HK-2 (cell line): ENCODE results near the gene AGRP.

Experiments used
- DNase-seq: peaks from one replicate; pipeline ENCODE4 v3.0.0-alpha.2; 2018; ENCODE audit not compliant: unreplicated experiment

AGRP gene

DNA sequence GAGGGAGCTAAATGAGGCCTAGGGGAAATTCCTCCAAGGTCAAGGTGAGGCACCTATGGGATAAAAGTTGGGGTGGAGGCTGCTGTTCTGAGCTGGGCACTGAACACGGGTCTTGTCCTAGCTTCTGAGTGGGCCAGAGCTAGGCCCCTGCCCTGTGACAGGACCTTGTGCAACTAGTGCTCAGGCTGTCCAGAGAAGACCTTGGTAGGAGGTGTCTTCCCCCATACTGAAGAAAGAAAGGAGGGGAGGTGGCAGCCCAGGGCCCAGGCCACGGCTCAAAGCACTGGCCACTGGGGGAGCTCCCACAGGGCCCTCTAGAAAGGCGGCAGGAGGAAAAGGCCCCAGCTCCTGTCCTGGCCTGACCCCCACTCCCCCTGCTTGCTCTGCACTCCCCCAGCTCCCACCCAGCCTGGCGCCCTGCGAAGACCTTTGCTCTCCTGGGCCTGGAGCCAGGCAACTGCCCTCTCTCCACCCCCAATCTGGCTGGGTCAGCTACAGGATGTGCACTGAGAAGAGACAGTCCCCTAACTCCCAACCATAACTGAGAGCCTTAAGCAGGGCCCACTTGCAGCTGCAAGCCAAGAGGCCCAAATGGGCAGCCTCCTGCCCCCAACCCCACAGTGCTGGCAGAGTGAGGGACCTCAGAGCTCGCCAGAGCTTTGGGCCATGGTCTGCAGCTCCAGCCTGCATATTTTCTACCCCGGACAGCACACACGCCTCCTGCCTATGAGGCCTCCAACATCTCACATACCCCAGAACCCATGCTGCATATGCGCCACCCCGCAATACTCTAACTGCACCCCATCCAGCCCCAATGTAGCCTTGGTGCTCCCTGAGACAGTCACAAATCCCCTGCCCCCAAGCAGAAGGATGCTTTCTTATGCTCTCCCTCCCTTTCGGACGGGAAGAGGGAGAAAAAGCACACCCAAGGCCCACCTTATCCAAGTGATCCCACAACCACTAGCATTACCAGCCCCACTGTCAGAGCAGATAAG lies 37.1 kb downstream of the AGRP start:
- DNase-seq: no peak

DNA sequence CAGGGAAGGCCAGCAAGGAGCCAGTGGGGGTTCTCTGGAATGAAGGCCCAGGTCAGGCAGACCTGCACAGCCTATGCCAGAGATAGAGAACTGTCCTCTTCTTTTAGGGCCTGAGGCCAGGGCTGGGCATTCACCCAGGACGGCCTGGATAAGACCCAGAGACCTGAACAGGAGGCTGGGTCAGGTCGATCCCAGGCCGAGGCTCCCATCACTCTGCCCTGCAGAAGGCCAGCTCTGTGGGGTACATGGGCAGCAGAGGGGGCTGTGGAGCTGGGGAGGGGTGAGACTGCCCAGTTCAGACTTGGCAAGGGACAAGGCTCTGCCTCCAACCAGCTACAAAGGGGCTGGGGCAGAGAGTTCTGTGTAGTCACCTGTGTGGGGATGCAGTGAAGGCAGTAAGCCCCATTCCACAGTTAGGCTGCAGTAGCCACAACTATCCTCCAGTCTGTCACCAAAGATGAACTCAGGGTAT lies 37.9 kb downstream of the AGRP start:
- DNase-seq: no peak

DNA sequence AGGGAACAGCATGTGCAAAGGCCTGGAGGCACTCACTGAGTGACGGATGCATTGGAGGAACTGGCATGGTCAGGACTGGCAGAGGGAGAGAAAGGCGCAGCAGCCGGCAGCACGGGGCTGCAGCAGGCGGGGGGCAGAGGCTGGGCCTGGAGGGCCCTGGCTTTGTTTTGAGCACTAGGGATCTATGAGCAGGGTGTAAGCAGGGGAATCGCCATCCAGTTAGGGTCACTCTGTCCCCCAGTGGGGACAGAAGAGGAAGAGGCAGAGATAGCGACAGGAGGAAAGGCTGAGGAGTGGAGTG lies 38.3 kb downstream of the AGRP start:
- no peak for DNase-seq

DNA sequence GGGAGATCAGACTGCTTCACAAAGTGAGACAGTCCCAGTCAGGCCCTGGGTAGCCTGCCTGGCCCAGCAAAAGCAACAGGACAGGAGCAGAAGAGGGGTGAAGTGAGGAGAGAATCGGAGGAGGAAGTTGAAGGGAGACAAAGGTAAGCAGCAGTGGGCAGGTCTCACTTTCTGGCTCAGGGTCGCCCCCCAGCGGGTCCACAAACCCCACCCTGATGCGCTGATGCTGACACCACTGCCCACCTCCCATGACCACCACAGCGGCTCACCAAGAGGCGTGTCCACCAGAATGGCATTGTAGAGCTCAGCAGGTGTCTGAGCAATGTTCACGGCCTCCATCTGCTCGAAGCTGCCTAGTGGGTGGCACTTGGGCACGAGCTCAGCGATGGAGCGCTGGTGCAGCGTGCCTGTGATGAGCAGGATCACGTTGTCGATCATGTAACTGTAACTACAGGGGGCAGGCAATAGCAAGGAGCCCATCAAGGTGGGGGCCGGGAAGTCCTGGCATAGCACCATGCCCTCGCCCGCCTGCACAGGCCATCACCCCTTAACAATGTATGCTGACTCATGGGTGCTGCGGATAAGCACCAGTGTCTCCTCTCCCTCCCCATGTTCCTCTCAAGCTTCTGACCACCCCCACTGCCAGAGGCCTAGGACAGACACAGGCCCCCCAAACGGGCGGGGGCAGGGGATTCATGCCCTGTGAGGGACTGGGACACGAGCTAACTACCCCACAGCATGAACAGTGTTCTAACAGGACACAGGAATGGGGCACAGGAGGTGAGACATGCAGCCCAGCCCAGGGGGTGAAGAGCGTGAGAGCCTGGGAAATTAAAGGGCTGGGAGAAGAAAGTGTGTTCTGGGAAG lies 38.9 kb downstream of the AGRP start:
- DNase-seq: no peak

DNA sequence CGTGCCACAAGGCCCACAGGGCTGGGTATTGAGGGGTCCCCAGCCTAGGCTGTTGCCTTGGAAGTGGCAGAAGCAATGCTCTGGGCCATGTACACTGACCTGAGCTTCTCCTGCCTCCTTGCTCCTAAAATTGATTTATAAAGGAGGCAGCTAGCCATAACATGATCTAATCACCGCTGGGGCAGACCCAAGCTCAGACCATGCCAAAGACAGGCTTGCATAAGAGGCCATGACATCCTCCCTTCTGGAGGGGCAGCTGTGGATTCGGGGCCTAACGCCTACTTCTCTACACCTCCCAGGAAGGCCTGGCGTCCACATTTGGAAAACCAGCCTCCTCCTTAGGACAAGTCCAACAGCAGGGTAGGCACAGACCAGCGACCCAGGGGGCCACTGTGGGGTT lies 40.1 kb downstream of the AGRP start:
- DNase-seq: no peak

DNA sequence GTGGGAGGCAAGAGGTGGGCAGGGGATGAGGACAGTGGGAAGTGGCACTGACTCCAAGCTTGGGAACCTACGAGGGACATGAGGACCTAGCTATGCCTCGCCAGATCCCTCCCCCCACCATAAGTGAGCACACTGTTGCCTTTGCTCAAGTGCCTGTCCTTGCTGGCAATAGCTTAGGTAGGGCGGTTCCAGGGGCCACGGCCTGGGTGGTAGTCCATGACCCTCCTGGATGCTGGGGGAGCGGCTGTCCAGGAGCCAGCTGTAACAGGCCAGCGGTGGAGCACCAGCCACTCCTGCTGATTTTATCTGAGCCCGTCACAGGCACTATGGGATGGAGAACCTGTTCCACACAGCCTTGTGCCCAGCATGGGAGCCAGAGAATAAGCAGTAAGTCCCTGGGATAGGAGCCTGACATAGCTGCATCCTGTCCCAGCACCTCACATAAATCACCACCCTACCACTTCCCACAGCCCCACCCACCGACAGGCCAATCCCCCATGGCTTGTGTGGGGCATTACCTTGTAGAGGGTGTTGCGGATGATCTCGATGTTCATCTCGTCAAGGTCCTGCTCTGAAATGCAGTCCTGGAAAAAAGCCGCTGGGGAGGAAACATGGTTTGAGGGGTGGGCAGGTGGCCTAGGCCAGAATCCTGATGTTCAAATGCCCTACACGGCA lies 40.6 kb downstream of the AGRP start:
- no peak for DNase-seq

DNA sequence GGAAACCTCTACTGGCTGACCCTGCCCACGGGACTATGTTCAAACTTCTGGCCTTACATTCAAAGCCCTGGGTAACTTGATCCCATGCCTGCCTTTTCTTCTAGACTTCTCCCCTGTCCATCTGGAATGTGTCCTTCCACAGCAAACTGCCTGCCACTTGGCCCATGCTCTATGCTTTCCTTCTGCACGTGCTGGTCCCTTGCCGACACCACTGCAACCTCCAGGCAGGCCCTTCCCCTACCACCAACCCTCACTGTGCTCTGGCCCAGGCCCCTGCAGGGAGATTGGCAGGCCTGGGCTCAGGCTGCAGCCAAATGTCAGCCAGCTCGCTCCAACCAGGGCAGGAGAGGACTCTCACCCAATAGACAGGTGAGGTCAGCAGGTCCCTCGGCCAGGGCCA lies 41.4 kb downstream of the AGRP start:
- no peak for DNase-seq

DNA sequence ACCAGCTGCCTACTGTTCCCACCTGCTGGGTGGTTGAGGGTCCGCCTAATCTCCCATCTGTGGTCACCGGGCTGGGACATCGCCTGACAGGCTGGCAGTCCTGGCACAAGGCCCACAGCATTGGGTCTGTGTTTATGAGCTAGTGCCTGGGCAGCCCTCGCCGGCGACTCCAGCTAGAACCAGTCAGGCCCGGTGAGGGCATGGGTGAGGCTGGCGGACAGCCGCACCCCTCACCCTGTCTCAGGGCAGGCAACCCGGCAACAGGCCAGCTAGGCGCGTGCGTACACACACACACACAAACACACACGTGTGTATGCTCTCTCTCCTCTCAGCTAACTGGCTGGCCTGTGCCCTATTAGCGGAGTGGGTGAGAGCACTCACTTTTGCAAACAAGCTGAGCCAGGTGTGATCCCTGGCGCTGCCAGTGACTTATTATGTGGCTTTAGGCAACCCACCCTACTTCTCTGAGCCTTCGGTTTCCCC lies 42.0 kb downstream of the AGRP start:
- no peak for DNase-seq

DNA sequence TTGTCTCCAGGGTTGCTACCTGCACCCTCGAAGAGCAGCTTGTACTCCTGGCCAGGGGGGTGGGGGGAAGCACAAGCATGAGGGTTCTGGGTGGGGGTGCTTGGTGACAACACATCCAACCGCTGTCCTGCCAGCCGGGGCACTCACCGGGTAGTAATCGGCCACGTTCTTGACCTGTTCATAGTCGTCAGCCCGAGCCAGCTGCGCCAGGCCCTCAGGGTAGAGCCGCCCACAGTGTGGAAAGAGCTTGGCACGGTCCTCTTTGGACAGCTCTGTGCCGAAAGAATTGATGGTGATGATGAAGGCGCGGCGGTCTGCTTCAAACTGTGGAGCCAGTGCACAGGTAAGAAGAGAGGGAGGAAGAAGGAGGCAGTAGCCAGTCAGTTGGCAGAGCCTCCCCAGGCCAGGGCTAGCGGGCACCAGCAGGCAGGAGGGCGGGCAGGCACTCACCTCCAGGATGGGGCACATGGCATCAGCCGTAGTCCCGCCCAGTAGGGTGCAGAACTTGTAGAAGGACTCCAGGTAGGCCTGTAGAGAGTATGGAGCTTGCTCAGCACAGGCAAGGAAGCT lies 44.4 kb downstream of the AGRP start:
- no peak for DNase-seq

DNA sequence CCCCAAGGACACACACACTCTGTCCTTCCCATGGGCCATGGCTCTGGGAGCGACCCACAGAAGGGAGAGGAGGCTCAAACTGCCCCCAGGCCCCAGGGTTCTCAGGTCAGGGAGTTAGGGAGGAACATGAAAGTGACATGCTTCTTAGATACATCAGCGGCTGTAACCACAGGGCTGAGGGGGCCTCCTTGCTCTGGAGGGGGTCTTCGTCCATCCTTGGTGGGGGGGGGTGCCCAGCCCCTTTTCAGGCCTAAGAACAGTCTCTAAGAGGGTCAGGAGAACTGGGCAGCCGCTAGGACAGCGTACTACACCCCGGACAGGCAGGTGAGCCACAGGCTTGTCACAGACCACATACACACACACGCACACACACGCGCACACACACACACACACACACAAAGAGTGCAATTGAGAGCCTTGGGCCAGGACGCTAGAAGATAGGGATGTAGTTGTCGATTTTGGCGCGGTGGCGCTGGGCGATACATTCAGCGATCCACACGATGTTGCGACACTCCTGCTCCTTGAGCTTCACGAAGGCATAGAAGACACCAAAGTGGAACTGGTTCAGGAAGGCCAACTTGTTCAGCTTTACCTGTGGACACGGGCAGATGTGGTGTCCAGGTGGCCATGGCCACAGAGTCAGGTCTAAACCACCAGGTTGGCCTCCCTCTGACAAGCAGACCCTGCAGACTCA lies 45.1 kb downstream of the AGRP start:
- DNase-seq: no peak

DNA sequence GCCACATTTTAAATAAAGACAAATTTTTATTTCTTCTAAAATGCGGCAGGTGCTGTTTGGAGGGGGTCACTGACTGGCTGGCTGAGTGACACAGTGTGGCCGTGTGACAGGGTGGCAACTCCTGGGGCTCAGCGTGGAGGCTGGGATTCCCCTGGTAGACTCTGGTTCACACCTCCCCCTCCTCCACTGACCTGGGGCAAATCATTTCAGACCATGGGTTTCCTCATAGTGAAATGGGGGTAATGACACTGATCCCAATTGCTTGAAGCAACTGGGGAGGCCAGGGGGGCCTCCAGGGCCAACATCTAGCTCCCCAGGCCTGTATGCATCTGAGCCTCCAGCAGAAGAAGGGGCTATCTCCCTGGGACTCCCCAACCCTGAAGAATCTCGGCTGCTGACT lies 45.8 kb downstream of the AGRP start:
- DNase-seq: no peak

DNA sequence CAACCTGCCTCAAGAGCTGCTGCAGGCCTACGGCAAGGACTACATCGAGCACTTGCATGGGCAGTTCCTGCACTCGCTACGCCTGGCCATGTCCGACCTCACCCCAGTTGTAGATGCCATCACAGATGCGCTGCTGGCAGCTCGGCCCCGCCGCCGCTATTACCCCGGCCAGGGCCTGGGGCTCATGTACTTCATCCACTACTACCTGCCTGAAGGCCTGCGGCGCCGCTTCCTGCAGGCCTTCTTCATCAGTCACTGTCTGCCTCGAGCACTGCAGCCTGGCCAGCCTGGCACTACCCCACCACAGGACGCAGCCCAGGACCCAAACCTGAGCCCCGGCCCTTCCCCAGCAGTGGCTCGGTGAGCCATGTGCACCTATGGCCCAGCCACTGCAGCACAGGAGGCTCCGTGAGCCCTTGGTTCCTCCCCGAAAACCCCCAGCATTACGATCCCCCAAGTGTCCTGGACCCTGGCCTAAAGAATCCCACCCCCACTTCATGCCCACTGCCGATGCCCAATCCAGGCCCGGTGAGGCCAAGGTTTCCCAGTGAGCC lies 46.6 kb downstream of the AGRP start:
- DNase-seq: no peak

DNA sequence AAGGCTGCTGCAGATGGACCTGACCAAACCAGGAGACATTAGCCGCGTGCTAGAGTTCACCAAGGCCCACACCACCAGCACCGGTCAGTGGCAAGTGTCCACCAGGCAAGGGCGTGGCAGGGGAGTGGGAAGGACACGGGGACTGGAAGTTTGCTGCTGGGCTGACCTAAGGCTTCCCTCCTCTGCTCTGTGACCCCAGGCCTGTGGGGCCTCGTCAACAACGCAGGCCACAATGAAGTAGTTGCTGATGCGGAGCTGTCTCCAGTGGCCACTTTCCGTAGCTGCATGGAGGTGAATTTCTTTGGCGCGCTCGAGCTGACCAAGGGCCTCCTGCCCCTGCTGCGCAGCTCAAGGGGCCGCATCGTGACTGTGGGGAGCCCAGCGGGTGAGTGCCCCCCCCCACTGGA lies 47.6 kb downstream of the AGRP start:
- DNase-seq: no peak

DNA sequence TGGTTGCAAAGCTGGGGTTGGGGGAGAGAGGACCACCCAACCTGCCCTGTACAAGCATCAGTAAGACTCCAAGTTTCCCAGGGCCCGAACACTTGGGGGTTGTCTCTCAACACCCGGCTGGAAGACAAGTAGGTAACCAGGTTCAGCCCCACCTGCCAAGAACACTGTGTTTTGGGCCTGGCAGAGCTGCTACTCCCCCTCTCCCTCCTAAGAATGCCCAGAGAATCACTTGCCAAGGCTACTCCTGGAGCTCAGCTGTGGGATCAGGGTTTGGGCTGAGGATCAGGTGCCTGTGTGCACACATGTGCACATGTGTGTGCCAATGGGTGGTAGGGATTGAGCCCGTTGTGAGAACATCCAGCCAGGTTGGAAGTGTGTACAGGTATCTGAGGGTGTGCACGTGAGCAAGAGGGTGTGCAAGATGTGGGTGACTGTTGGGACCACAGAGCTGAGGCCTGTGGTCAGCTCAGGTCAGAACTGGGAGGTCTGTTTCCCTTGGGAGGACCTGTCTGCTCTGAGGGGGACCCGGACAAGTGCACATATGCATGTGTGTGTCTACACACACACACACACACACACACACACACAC lies 50.1 kb downstream of the AGRP start:
- DNase-seq: no peak
